ENCODE measurements around the gene SCLT1.

DNA sequence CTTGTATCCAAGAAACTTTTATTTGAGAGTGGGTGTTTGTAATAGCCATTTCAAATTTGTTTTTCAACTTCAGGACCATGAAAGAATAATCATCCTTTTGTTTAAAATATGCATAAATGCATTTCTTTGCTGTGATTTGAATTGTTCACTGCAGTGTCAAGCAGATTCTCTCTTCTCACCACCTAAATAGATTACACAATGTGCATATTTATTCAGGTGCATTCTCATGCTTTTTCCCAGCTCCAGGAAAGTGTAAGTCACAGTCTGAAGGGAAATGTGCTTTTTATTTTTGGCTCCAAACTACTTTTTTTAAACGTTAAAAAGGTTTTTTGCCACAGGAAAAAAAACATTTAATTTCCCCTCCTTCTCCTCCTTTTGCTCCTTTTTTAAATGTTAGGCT lies 20.1 kb upstream of the SCLT1 start:
- TF ChIP-seq RAD21 (conservative IDR thresholded peaks at IDR 0.05), result no peak
- TF ChIP-seq, protein P1, sequence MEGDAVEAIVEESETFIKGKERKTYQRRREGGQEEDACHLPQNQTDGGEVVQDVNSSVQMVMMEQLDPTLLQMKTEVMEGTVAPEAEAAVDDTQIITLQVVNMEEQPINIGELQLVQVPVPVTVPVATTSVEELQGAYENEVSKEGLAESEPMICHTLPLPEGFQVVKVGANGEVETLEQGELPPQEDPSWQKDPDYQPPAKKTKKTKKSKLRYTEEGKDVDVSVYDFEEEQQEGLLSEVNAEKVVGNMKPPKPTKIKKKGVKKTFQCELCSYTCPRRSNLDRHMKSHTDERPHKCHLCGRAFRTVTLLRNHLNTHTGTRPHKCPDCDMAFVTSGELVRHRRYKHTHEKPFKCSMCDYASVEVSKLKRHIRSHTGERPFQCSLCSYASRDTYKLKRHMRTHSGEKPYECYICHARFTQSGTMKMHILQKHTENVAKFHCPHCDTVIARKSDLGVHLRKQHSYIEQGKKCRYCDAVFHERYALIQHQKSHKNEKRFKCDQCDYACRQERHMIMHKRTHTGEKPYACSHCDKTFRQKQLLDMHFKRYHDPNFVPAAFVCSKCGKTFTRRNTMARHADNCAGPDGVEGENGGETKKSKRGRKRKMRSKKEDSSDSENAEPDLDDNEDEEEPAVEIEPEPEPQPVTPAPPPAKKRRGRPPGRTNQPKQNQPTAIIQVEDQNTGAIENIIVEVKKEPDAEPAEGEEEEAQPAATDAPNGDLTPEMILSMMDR (IDR thresholded peaks at IDR 0.05; ENCODE audit: poor library complexity, severe bottlenecking), result no peak
- no peak for TF ChIP-seq EZH2 (IDR thresholded peaks at IDR 0.05; ENCODE audit: borderline replicate concordance, insufficient read depth, low read length, poor library complexity, severe bottlenecking)
- TF ChIP-seq POLR2AphosphoS5 (IDR thresholded peaks at IDR 0.05), result no peak
- TF ChIP-seq TAF1 (IDR thresholded peaks at IDR 0.05; ENCODE audit: low read depth), result no peak
- TF ChIP-seq, protein P2, sequence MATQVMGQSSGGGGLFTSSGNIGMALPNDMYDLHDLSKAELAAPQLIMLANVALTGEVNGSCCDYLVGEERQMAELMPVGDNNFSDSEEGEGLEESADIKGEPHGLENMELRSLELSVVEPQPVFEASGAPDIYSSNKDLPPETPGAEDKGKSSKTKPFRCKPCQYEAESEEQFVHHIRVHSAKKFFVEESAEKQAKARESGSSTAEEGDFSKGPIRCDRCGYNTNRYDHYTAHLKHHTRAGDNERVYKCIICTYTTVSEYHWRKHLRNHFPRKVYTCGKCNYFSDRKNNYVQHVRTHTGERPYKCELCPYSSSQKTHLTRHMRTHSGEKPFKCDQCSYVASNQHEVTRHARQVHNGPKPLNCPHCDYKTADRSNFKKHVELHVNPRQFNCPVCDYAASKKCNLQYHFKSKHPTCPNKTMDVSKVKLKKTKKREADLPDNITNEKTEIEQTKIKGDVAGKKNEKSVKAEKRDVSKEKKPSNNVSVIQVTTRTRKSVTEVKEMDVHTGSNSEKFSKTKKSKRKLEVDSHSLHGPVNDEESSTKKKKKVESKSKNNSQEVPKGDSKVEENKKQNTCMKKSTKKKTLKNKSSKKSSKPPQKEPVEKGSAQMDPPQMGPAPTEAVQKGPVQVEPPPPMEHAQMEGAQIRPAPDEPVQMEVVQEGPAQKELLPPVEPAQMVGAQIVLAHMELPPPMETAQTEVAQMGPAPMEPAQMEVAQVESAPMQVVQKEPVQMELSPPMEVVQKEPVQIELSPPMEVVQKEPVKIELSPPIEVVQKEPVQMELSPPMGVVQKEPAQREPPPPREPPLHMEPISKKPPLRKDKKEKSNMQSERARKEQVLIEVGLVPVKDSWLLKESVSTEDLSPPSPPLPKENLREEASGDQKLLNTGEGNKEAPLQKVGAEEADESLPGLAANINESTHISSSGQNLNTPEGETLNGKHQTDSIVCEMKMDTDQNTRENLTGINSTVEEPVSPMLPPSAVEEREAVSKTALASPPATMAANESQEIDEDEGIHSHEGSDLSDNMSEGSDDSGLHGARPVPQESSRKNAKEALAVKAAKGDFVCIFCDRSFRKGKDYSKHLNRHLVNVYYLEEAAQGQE (IDR thresholded peaks at IDR 0.05; ENCODE audit: borderline replicate concordance), result no peak
- no peak for TF ChIP-seq EP300 (conservative IDR thresholded peaks at IDR 0.05; ENCODE audit: poor library complexity, severe bottlenecking)
- TF ChIP-seq MXI1 (conservative IDR thresholded peaks at IDR 0.05; ENCODE audit: poor library complexity, severe bottlenecking), result no peak

Measured in neural cell (in vitro differentiated cells).